GM12864 (cell line): ENCODE measurements around the gene RNF150.

Experiments
- DNase-seq: peaks from one replicate; pipeline ENCODE4 v3.0.0-alpha.2; 2011; ENCODE audit warnings: low read depth
- H3K4me3 ChIP-seq: 2 replicates; pipeline ENCODE4 v1.5.1; 2011; ENCODE audit warnings: mild to moderate bottlenecking, low read depth, low read length, control low read depth
- CTCF ChIP-seq: IDR thresholded peaks from 2 replicates; pipeline ENCODE4 v1.5.1; 2011; ENCODE audit warnings: low read depth, mild to moderate bottlenecking, moderate library complexity, low read length, control low read depth, inconsistent platforms; ENCODE audit errors: missing control alignments

RNF150 gene

GRCh38 chr4:140945106-140945505, 188.2 kb downstream of the RNF150 start:
- DNase-seq, result no peak
- TF ChIP-seq CTCF, result no peak

GRCh38 chr4:140944572-140944971, 188.7 kb downstream of the RNF150 start:
- DNase-seq, result no peak
- no peak overlapping the region for H3K4me3 ChIP-seq
- TF ChIP-seq CTCF, result no peak

More at GRCh38 chr4:140945106-140945505, 188.2 kb downstream of the RNF150 start:
- H3K4me3 ChIP-seq, result no peak overlapping the region

GRCh38 chr4:140944199-140944515, 189.1 kb downstream of the RNF150 start:
- H3K4me3 ChIP-seq, result no peak overlapping the region
- no peak for DNase-seq
- TF ChIP-seq CTCF, result no peak

GRCh38 chr4:140943486-140944198, 189.6 kb downstream of the RNF150 start:
- H3K4me3 ChIP-seq, result no peak overlapping the region
- TF ChIP-seq CTCF, result no peak
- DNase-seq, result no peak

- H3K4me3 ChIP-seq, result no peak overlapping the region
- no peak for DNase-seq
- no peak for TF ChIP-seq CTCF
Observed at GRCh38 chr4:140940589-140940988, 192.7 kb downstream of the RNF150 start.

- TF ChIP-seq CTCF, result no peak
- DNase-seq, result no peak
- no peak overlapping the region for H3K4me3 ChIP-seq
Observed at GRCh38 chr4:140937866-140938265, 195.4 kb downstream of the RNF150 start.

- no peak for TF ChIP-seq CTCF
- no peak for DNase-seq
- H3K4me3 ChIP-seq, result no peak overlapping the region
Observed at GRCh38 chr4:140935254-140935653, 198.0 kb downstream of the RNF150 start.
